ENCODE results near the gene RTN4.
"Not testable (repeated sequence)": the region's sequence is repeated elsewhere in the genome, so short reads cannot be mapped to it uniquely, and the experiment has no call there.

DNA sequence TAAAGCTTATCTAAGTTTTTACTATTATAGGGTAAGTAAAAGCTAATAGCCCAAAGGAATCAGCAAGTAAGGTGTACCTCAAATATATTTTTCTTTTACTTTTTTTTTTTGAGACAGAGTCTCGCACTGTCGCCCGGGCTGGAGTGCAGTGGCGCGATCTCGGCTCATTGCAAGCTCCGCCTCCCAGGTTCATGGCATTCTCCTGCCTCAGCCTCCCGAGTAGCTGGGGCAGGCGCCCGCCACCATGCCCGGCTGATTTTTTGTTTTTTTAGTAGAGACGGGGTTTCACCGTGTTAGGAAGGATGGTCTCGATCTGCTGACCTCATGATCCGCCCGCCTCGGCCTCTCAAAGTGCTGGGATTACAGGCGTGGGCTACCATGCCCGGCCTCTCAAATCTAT, 59.6 kb downstream of the RTN4 start:
- TF ChIP-seq POLR2AphosphoS5 (IDR thresholded peaks at IDR 0.05; ENCODE audit: insufficient read depth in 1 of 2, low read depth in 1 of 2): not testable (repeated sequence)
- TF ChIP-seq, protein P1, sequence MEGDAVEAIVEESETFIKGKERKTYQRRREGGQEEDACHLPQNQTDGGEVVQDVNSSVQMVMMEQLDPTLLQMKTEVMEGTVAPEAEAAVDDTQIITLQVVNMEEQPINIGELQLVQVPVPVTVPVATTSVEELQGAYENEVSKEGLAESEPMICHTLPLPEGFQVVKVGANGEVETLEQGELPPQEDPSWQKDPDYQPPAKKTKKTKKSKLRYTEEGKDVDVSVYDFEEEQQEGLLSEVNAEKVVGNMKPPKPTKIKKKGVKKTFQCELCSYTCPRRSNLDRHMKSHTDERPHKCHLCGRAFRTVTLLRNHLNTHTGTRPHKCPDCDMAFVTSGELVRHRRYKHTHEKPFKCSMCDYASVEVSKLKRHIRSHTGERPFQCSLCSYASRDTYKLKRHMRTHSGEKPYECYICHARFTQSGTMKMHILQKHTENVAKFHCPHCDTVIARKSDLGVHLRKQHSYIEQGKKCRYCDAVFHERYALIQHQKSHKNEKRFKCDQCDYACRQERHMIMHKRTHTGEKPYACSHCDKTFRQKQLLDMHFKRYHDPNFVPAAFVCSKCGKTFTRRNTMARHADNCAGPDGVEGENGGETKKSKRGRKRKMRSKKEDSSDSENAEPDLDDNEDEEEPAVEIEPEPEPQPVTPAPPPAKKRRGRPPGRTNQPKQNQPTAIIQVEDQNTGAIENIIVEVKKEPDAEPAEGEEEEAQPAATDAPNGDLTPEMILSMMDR (IDR thresholded peaks at IDR 0.05): not testable (repeated sequence)
